ENCODE measurements around the gene TPM1.

DNA sequence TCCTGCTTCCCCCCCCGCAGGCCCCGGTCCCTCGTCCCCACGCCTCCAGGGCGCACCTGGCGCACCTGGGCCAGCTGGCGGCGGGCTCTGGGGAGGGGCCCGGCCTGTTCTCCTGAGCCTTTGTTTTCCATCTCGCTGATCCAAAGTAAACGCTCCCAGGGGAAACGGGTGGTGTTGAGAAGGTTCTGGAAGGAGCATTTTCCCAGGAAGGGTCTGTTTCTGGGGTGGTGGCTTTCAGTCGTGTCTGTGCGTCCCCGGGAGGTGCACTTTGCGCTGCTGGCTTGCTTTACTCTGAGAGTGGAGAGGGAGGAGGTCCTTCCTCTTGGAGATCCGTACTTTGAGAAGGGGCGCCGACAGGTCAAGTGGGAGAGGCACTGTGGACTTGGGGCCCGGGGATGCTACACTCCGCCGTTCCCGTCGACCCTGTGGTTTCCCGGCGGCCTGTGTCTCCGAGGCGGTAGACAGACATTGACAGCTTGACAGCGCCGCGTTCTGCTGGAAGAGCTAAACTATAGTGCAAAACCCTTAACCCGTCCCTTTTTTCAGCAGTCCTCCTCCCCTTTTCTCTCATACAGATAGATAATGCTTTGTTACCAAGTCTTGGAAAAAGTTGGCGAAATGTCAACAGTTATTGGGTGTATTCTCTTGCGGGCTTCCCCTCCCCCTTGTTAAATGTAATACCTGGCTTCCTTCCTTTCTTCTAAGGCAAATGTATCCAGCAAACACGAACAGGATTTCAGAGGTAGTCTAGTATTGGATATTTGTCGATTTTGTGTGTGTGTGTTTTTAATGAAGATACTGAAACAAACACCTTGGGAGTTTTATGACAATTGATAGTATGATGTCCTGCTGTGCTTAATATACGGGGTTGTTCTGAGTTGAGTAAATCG lies 6.5 kb downstream of the TPM1 start:
- TF ChIP-seq, protein P1, sequence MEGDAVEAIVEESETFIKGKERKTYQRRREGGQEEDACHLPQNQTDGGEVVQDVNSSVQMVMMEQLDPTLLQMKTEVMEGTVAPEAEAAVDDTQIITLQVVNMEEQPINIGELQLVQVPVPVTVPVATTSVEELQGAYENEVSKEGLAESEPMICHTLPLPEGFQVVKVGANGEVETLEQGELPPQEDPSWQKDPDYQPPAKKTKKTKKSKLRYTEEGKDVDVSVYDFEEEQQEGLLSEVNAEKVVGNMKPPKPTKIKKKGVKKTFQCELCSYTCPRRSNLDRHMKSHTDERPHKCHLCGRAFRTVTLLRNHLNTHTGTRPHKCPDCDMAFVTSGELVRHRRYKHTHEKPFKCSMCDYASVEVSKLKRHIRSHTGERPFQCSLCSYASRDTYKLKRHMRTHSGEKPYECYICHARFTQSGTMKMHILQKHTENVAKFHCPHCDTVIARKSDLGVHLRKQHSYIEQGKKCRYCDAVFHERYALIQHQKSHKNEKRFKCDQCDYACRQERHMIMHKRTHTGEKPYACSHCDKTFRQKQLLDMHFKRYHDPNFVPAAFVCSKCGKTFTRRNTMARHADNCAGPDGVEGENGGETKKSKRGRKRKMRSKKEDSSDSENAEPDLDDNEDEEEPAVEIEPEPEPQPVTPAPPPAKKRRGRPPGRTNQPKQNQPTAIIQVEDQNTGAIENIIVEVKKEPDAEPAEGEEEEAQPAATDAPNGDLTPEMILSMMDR (IDR thresholded peaks at IDR 0.05) = no peak
- TF ChIP-seq POLR2A (IDR thresholded peaks at IDR 0.05) = no peak
- TF ChIP-seq POLR2AphosphoS5 (IDR thresholded peaks at IDR 0.05) = no peak
- TF ChIP-seq EP300 (IDR thresholded peaks at IDR 0.05) = no peak

Measured in suprapubic skin (tissue), 4 donors.